Measurements from ENCODE around the gene NCAM1.

Gene NCAM1

DNA sequence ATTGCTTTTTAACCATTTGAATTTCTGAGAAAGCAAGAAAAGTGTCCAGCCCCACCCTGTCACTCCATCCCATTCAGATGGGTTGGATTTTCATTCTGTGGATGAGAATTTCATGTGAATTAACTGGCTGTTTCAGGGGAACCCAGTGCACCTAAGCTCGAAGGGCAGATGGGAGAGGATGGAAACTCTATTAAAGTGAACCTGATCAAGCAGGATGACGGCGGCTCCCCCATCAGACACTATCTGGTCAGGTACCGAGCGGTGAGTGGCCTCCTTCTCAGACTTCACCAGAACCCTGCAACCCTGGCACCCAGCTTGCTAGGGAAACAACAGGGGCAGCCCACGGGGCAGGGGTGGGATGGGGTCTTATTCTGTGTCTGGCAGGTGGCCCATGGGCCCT, 294.5 kb downstream of the NCAM1 start:
- no peak for DNase-seq (ENCODE audit: low read depth)

DNA sequence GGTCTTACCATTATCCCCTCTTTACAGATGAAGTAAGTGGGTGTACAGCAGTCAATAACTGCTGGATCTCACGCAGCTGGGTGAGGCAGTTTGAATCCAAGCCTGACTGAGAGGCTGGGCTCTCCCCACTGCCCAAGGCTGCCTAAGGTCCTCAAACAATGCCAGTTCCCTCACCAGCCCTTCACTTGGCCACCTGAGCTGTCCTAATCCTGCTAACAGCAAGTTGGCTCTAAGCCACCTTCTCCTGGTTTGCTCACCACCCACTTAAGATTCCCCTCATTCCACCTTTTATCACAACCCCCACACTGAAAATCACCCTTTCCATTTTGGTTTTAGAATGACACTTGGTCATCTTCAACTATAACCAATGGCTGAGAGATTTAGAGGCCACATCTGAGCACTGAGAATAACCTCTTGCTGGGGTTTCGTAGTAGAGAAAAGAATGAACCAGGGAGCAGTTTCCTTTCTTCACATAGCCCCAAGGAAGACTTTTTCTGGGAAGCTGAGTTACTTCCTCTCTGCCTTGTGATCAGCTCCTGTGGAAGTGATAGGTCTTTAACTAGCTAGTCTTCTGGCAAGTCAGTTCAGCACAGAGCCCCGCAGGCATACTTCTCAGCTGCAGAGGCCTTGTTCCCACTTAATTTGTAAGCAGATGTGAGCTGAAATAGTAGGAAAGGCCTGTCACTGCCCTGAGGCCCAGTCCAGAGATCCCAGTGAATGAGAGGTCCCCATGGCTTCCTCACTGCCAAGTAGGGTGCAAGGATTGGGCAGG, 295.4 kb downstream of the NCAM1 start:
- DNase-seq (ENCODE audit: low read depth) = no peak

DNA sequence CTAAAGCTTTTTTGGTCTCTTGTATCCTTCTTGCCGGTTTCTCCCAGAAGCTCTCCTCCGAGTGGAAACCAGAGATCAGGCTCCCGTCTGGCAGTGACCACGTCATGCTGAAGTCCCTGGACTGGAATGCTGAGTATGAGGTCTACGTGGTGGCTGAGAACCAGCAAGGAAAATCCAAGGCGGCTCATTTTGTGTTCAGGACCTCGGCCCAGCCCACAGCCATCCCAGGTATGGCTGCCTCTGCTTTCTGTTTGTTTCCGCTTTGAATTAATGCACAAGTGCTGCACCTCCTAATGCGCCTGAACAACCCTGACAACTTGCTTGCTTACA, 298.8 kb downstream of the NCAM1 start:
- DNase-seq (ENCODE audit: low read depth) = no peak

DNA sequence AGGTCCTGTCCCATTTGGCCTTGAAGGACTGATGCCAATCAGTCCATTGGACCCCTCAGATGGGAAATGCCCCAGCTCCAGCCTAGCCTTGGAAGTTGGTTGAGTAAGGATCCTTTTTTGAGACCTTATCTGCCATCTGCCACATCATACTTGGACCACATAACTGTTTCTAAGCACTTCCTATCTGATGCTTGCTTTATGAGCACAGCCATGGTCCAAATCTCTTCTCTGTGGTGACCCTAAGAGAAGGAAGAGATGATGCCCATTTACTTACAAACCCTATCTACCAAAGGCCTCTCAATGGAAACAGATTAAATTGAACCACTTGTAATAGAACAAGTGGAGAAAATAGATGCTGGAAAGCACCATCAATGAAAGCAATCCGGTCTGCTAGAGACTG, 299.3 kb downstream of the NCAM1 start:
- DNase-seq (ENCODE audit: low read depth) = no peak

DNA sequence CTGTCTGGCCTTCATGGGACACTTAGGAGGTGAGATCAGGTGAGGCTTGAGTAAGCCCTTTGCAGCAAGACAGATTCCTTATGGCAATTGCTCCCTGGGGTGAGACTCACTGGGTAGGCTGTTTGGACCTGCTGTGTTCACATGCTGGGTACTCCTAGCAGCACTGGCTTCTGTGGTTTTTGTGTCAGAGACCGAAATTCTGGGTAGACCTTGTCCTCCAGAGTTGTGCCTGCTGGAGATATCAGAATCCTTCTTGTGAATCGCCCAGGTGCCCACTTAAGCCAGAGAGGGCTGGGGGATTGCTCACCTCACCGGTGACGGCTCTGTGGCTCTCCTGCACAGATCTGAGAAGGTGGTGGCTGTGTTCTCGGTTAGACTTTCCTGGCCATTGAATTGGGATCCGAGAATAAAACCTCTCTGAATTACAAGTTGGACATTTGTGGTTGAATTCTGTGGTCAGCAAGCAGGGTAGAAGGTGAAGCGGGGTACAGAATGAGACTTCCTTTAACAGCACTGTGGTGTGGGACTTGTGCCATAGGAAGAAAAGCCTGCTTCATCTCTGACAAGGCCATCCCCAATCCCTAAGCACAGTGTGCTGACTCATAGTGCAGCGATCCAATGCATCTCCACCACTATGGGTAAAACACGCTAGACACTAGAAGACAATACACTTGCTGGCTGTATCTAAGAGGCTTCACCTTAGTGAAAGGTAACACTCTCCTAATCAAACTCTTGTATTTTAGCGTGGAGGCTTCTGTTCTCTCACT, 300.7 kb downstream of the NCAM1 start:
- peak; percentile 17 for DNase-seq (ENCODE audit: low read depth)

DNA sequence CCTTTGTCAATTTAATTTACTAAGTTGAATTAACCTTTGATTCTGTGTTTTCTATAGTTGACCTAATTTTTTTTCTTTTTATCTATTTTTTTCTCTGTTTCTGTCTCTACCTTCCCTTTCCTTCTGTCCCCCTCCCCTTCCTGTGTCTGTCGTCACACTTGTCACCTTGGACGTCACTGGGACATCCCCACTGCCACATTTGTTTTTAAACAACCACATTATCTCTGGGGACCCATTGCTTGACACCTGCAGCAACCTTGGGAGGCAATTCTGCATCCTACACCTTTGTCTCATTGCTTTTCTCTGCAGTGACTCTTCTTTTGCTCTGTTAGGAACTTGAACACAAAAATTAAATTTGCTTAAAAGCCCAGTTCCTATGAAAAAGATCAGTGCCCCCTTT, 301.4 kb downstream of the NCAM1 start:
- no peak for DNase-seq (ENCODE audit: low read depth)

DNA sequence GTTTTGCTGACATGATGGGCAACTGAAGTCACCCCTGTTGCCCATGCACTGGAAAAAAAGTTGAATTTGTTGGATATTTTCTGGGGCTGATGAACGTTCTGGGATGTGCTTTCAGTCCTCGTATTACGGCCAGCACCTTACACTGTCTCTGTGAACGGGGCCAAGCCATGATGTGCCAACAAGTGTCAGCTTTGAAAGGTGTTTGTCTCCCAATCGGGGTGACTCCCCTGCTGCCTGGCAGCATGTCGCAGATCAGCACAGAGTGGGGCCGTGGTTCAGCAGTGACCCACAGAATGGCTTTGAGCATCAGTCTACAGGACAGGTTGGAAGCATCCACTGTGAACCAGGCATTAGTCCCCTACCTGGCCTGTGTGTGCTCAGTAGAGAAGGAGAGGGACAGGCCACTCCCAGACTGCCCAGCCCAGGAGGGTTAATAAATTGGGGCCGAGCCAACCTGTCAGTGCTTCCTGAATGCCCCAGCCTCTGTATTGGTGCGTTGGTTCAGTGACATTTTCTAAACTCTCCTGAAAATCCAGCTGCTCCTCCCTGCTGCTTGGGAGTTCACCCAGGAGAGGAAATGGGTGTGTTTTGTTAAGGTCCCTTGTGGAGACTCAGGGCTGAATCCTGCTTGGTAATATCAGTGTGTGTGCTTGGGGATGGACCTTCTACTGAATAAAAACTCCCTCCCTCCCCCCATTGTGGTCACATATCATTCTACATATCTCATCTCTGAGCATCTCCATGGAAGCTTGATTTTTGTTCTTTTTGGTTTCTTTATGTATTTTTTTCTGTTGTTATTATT, 302.4 kb downstream of the NCAM1 start:
- DNase-seq (ENCODE audit: low read depth) = no peak

DNA sequence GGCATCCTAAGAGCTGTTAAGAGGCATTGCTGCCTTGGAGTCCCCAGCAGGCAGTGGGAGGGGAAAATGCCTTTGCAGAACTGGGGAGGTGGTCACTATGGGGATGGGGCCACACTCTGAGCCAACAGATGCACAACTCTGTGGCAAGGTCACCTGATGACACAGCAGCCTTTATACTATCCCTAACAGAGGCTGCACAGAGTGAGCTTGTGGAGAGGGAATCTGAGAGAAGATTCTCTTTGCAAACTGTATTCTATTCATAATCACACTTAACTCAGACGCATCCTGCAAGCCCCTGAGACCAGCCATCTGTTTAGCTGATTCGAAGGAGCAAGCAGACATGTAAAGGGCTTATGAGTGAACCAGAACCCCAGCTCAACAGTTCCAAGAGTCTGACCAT, 304.1 kb downstream of the NCAM1 start:
- DNase-seq (ENCODE audit: low read depth) = no peak

DNA sequence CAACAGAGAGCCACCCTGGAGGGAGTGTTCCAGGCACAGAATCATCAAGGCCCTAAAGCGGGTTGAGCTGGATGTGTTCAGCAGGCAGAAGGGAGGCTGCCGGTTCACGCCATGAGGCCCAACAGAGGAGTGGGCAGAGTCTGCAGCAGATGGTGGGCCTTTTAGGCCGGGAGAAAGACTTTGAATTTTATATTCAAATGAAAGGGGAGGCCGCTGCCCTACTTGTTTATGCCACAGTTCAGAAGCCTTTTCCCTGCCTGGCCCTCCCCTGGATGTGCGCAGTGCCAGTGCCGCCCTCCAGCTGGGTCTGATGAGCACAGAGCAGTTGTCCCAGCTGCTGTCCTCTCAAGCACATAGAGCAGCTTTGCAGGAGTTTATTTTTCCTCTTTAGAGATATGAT, 306.3 kb downstream of the NCAM1 start:
- DNase-seq (ENCODE audit: low read depth) = no peak

DNA sequence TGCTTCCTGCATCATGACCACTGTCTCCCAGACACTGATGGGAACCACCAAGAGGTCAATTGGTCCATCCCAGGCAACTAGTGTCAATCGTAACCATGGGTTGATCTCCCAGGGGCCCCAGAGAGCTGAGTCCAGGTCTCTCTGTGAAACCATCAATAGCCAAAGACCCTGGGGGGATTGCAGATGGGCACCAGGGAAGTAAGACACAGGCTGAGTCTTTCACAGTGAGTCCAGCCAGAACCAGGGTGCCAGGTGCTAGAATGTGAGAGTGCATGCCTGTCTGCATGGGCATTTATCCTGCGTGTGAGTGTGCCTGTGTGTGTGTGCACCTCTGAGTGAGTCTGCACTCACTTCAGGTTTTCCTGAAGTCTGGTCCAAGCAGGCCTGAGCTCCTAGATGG, 307.9 kb downstream of the NCAM1 start:
- DNase-seq (ENCODE audit: low read depth) = no peak

DNA sequence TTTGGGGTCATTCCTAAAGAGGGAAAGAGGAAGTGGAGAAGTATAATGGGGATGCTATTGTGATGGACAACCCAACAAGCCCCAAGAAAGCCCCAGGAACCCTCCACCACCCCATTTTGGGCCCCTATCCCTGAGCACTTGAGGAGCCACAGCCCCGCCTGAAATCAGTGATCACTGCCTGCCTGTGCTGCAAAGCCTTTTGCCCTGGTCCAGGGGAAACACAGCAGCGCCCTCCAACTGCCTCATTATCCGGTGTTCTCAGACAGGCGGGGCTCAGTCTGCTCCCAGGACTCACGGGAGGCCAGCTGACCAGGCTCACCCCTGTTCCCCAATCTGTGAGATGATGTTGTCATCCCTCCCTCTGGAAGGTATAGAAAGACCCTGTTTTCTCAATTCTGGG, 308.4 kb downstream of the NCAM1 start:
- no peak for DNase-seq (ENCODE audit: low read depth)

DNA sequence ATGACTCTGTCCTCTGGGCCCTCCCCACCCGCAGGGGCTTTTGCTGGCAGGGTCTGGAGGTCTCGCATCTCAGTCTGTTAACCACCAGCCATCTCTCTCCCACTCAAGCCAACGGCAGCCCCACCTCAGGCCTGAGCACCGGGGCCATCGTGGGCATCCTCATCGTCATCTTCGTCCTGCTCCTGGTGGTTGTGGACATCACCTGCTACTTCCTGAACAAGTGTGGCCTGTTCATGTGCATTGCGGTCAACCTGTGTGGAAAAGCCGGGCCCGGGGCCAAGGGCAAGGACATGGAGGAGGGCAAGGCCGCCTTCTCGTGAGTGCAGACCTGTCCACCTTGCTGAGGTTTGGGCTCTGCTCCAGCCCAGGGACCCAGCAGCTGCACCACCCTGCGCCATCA, 308.9 kb downstream of the NCAM1 start:
- no peak for DNase-seq (ENCODE audit: low read depth)

DNA sequence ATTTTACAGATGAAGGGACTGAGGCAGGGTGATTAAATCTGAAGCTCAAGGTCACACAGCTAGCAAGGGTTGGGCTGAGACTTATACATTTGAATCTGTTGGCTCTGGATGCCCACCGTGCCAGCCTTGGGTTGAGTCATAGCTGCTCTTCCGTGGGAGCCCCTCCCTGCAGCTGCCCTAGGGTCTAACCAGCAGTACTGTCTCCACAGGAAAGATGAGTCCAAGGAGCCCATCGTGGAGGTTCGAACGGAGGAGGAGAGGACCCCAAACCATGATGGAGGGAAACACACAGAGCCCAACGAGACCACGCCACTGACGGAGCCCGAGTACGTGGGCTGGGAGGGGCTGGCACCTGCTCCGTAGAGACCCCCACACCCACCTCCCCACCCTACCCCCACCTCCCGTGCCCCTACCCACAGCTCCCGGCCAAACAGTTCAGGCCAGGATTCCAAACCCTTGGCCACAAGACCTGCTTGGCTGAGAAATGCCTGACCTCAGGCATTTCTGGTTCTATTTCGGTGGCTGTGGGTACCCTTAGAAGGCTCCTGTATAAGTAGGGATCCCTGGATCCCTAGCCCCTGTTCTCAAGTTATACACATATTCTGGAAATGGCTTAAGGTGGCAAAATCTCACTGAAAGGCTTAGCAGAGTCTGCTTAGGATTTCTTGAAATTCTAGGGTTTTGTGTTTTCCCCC, 310.5 kb downstream of the NCAM1 start:
- no peak for DNase-seq (ENCODE audit: low read depth)

DNA sequence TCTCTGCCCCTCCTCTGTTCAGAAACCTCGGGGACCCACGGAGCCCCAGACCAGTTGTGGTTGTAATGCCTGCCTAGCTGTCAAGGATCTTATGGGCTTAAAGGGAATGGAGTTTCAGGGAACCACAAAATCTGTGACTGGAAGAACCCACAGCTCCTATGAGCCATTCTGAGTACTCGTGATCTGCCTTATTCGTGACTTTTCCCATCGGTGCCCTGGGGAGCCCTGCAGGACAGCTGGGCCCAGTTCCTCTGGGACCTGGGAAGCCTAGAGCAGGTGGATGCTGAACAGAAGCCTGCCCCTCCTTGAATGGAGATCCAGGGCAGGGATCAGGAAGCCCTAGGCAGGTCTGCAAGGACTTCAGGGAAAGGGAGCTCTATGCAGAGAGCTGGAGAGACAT, 311.1 kb downstream of the NCAM1 start:
- no peak for DNase-seq (ENCODE audit: low read depth)

DNA sequence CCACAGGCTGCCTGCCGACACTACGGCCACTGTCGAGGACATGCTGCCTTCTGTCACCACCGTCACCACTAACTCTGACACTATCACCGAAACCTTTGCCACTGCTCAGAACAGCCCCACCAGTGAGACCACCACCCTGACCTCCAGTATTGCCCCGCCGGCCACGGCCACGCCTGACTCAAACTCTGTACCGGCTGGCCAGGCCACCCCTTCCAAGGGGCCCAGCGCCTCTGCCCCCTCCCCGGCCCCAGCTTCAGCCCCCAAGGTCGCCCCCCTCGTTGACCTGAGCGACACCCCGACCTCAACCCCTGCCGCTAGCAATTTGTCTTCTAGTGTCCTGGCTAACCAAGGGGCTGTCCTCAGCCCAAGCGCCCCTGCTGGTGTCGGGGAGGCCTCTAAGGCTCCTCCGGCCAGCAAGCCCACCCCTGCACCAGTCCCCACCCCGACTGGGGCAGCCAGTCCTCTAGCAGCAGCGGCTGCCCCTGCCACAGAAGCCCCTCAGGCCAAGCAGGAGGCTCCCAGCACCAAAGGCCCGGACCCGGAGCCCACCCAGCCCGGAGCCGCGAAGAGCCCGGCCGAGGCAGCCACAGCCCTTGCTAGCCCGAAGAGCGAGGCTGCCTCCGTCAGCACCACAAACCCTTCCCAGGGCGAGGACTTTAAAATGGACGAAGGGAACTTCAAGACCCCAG, 311.9 kb downstream of the NCAM1 start:
- no peak for DNase-seq (ENCODE audit: low read depth)

DNA sequence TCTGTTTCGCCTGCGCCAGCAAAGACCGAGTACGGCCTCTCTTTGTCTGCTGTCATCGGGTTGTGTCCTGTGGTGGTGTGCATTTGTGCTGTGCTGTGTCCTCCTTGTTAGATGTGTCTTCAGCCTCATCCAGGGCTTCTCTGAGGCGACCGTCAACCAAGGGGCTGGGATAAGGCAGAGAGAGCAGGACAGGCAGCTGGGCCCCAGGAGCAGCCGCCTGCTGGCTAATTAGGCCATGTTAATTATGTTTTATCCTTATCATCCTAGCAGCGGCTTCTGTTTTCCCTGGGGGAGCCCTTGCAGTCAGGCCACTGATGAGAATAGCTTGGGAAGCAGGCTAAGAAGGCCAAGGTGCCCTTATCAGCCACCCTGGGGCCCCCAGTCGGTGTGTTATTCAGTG, 312.5 kb downstream of the NCAM1 start:
- no peak for DNase-seq (ENCODE audit: low read depth)

DNA sequence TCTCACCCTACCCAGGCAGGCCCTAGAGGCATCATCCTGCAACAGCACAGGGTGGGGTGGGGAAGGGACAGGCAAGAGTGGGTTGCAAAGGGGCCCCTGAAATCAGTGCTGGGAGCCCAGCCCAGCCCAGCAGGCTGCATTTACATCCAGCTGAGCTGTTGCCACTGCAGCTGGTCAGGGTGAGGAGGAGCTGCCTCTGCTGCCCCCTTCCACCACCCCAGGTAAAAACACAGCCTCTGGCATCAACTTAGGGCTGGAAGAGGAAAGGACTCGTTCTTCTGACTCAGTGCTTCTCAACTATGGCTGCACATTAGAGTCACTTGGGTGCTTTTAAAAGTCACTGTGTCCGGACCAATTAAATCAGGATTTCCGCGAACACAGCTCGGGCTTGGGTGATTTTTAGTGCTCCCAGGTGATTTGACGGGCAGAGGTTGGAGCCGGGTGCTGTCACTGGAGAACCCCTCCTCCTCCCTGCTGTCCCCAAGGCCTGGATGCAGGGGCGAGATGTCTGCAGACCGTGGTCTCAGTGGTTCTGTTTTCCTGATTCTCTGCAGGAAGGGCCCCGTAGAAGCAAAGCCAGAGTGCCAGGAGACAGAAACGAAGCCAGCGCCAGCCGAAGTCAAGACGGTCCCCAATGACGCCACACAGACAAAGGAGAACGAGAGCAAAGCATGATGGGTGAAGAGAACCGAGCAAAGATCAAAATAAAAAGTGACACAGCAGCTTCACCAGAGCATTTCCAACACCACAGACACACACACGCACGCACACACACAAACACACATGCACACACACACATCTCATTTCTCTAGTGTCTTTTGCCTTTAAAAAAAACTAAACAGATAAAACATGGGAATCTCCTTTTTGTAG, 313.7 kb downstream of the NCAM1 start:
- DNase-seq (ENCODE audit: low read depth) = no peak

DNA sequence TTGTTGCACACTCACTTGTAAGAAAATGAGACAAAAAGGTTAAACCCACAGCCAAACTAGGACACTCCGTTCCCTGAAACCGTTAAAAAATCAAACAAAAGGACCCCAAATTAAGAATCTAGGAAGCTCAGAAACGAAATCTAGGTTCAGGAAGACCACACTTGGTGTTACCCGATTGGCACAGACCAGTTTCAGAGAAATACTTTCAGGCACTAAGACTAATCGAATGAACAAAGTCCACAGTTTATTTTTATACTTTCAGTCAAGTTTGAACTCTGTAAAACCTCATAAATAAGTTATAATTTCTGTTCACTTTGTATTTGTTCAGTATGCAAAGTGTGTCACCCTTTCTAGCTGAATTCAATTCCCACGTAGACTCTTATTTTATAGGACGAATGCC, 314.4 kb downstream of the NCAM1 start:
- no peak for DNase-seq (ENCODE audit: low read depth)

DNA sequence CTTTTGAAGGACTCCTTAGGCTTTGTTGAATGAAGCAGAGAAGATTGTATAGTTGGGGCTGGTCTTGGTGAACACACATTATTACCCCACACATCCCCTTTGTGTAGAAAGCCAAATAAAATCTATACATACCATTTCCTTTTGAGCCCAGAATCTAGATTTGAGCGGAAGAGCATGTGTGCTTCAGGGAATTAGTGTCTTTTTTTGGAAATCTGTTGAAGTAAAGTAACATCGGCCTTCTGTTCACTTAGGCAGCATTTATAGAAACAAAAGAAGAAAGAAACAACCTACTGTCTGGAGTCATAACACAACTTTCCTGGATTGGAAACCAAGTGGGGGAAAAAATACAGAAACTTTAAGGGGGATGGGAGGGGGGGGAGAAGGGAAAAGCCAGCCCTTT, 315.2 kb downstream of the NCAM1 start:
- DNase-seq (ENCODE audit: low read depth) = no peak

DNA sequence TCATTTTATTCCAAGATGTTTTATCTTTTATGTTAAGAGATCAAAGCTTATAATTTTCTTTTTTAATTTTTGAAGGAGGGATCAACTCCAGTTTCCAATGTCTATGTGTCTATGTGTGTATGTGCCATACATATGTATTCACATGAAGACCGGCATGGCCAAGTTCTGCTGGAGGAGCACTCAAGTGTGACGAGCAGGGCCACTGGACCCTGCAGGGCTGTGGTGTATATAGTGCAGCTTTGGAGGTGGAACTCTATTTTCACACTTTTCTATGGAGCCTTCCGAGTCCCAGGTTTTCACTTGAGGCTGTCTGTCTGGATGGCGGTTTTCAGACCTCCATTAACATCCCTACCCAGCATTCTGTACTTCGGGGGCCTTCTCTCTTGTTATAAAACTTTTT, 316.7 kb downstream of the NCAM1 start:
- no peak for DNase-seq (ENCODE audit: low read depth)

DNA sequence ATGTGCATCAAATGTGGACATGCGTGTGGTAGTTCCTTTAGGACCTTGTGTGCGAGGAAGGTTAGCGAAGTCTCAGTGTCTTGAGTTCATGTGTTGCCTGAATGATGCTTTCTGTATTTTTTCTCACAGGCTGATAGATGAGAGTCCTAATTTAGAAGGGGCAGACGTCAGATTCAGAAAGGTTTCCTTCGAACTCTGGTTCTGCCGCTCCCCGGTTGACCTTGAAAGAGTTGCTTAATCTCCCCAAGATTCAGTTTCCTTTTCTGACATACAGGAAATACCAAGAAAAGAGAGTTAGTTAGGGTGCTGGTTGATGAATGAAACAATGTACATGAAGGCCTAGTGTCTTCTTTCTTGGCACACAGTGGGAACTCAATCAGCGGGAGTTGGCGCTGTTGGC, 317.3 kb downstream of the NCAM1 start:
- no peak for DNase-seq (ENCODE audit: low read depth)
